Posterior cingulate gyrus (tissue), 11 donors: ENCODE results near the gene DNAJB9.
"Not testable (repeated sequence)": the region's sequence is repeated elsewhere in the genome, so short reads cannot be mapped to it uniquely, and the experiment has no call there.

Source experiments
- DNase-seq, 10 donors: peaks; one replicate each; pipeline versions ENCODE4 v3.0.0 to v3.0.0-alpha.2; 2020 to 2021; ENCODE audit warnings: mixed read lengths in 3 of 10
- intact Hi-C: fragments of 100-400 bp; cut with DNase I; formaldehyde crosslinking; loops from one replicate; pipeline ENCODE4 v1.15.1; 2023

The DNAJB9 gene

GRCh38 chr7:108569381-108570145 is at the start of gene DNAJB9, which contains the start of gene THAP5:
DNAJB9 (plus strand) TSS chr7:108569874; CDS start chr7:108571727, 1,853 bp downstream.
THAP5 (minus strand) TSS chr7:108569706; CDS start chr7:108569569, 137 bp downstream.
- DNase-seq: peak; percentile 100
- intact Hi-C loops: loop anchor here (1.0 kb wide), 1 partner anchor 43 kb away; the partner anchor contains the start of gene PNPLA8

GRCh38 chr7:108522780-108523179 is 46.9 kb upstream of the DNAJB9 start:
- no peak for DNase-seq
- intact Hi-C loops: no loop called here

GRCh38 chr7:108525327-108525984 is 44.2 kb upstream of the DNAJB9 start:
- intact Hi-C loops: no loop called here

GRCh38 chr7:108525985-108526767 is 43.5 kb upstream of the DNAJB9 start, which contains the start of gene PNPLA8:
PNPLA8 (minus strand) TSS chr7:108526135; CDS start chr7:108515491, 10,644 bp downstream.
- peak; percentile 100 for DNase-seq
- intact Hi-C loops: loop anchor here (1.0 kb wide), 1 partner anchor 43 kb away; the partner anchor contains the start of genes DNAJB9 and THAP5

More at GRCh38 chr7:108525327-108525984, 44.2 kb upstream of the DNAJB9 start:
- DNase-seq: no peak

- intact Hi-C loops: loop anchor here (1.0 kb wide), 1 partner anchor 43 kb away; the partner anchor contains the start of genes DNAJB9 and THAP5
- no peak for DNase-seq
Measured at GRCh38 chr7:108526768-108527017, 43.0 kb upstream of the DNAJB9 start.

- intact Hi-C loops: no loop called here
- no peak for DNase-seq
Measured at GRCh38 chr7:108528183-108528712, 41.4 kb upstream of the DNAJB9 start.

GRCh38 chr7:108529341-108529740 is 40.3 kb upstream of the DNAJB9 start:
- DNase-seq: no peak
- intact Hi-C loops: no loop called here

- intact Hi-C loops: no loop called here
- no peak for DNase-seq
Measured at GRCh38 chr7:108533712-108534111, 36.0 kb upstream of the DNAJB9 start.

GRCh38 chr7:108535257-108535656 is 34.4 kb upstream of the DNAJB9 start:
- no peak for DNase-seq
- intact Hi-C loops: no loop called here

- intact Hi-C loops: no loop called here
- DNase-seq: no peak
Measured at GRCh38 chr7:108535744-108536143, 33.9 kb upstream of the DNAJB9 start.

- intact Hi-C loops: no loop called here
- DNase-seq: no peak
Measured at GRCh38 chr7:108537229-108537628, 32.4 kb upstream of the DNAJB9 start.

- intact Hi-C loops, DNase-seq: not testable (repeated sequence)
Measured at GRCh38 chr7:108538236-108538635, 31.4 kb upstream of the DNAJB9 start.

GRCh38 chr7:108538685-108539084 is 31.0 kb upstream of the DNAJB9 start:
- intact Hi-C loops, DNase-seq: not testable (repeated sequence)

- DNase-seq: no peak
Measured at GRCh38 chr7:108541478-108541877, 28.2 kb upstream of the DNAJB9 start.

GRCh38 chr7:108548141-108548896 is 21.4 kb upstream of the DNAJB9 start:
- DNase-seq, intact Hi-C loops: not testable (repeated sequence)

More at GRCh38 chr7:108541478-108541877, 28.2 kb upstream of the DNAJB9 start:
- intact Hi-C loops: no loop called here

GRCh38 chr7:108556665-108557064 is 13.0 kb upstream of the DNAJB9 start:
- DNase-seq, intact Hi-C loops: not testable (repeated sequence)

GRCh38 chr7:108557191-108557590 is 12.5 kb upstream of the DNAJB9 start:
- intact Hi-C loops: no loop called here
- DNase-seq: no peak

- DNase-seq: no peak
- intact Hi-C loops: no loop called here
Measured at GRCh38 chr7:108557617-108558016, 12.1 kb upstream of the DNAJB9 start.

GRCh38 chr7:108559253-108559652 is 10.4 kb upstream of the DNAJB9 start:
- intact Hi-C loops: no loop called here

More at GRCh38 chr7:108559253-108559652, 10.4 kb upstream of the DNAJB9 start:
- DNase-seq: no peak
